ENCODE measurements around the gene RYR2. TPM values are rescaled to one million over a fixed set of nuclear protein-coding genes. Genes with fewer than 3 reads are reported as not detected.

Gene RYR2
- total RNA-seq (2022) (4.0 and 5.3 TPM in 2 replicates), Bru-seq, nascent RNA (percentile 48 among the genes with signal in this experiment), BruChase-seq, experiment 1, labeled RNA remaining after a 6-hour chase (percentile 42 among the genes with signal in this experiment), BruChase-seq, experiment 2, labeled RNA remaining after a 2-hour chase (percentile 47 among the genes with signal in this experiment)
- long read RNA-seq, partial matches to known transcripts, result 2 of 5 reads
- long read RNA-seq, other reads (novel, unspliced or antisense), result 3 of 5 reads

- Mint-ChIP-seq H3K27me3 (ENCODE audit: insufficient read depth, unreplicated experiment) (no peaks in the 10 kb centered on the region), H3K27ac (ENCODE audit: low read depth, unreplicated experiment) (no peak within 1 kb of the TSS), H3K9me3 (ENCODE audit: unreplicated experiment) (no peaks in the 10 kb centered on the region), H3K36me3 (ENCODE audit: insufficient read depth, unreplicated experiment) (no peaks in the 10 kb centered on the region), H3K4me1 (ENCODE audit: insufficient read depth, unreplicated experiment) (peaks cover 5% of the 10 kb centered on the region), H3K4me3 (ENCODE audit: unreplicated experiment) (no peak within 1 kb of the TSS)
- no TSS peak for BruUV-seq (replicated peaks)
- no peak for TF ChIP-seq CTCF (IDR thresholded peaks at IDR 0.05; ENCODE audit: unreplicated experiment)
- ChIA-PET POLR2A (no interaction called here), CTCF (interaction anchor here (0.5 kb wide), 1 partner anchor 1960 kb away, joined by 3 read pairs; no protein-coding TSS in a partner anchor)
- intact Hi-C loops (cut with micrococcal nuclease), result no loop called here
- no peak for DNase-seq (ENCODE audit: unreplicated experiment)
Observed at GRCh38 chr1:237041795-237042525, at the start of gene RYR2. TSS of gene RYR2 (plus strand) at chr1:237042184. CDS start at chr1:237042522, 338 bp downstream.

- no peak for TF ChIP-seq CTCF (IDR thresholded peaks at IDR 0.05; ENCODE audit: unreplicated experiment)
- Mint-ChIP-seq H3K4me3 (ENCODE audit: unreplicated experiment) (no peak overlapping the region), H3K4me1 (ENCODE audit: insufficient read depth, unreplicated experiment) (no peaks in the 10 kb centered on the region), H3K36me3 (ENCODE audit: insufficient read depth, unreplicated experiment) (no peaks in the 10 kb centered on the region), H3K9me3 (ENCODE audit: unreplicated experiment) (peaks cover 26% of the 10 kb centered on the region), H3K27ac (ENCODE audit: low read depth, unreplicated experiment) (no peak overlapping the region), H3K27me3 (ENCODE audit: insufficient read depth, unreplicated experiment) (no peaks in the 10 kb centered on the region)
- no peak for DNase-seq (ENCODE audit: unreplicated experiment)
- ChIA-PET POLR2A (no interaction called here), CTCF (interaction anchor here (0.7 to 1.3 kb wide), 2 partner anchors 166 to 395 kb away, joined by 3 read pairs; no protein-coding TSS in a partner anchor)
- intact Hi-C loops (cut with micrococcal nuclease), result no loop called here
- BruUV-seq (replicated peaks), result no TSS peak
Observed at GRCh38 chr1:236992449-236992848, 49.5 kb upstream of the RYR2 start.

GRCh38 chr1:236994450-236994849, 47.5 kb upstream of the RYR2 start:
- Mint-ChIP-seq H3K9me3 (ENCODE audit: unreplicated experiment) (peaks cover 20% of the 10 kb centered on the region), H3K27me3 (ENCODE audit: insufficient read depth, unreplicated experiment) (peaks cover 14% of the 10 kb centered on the region), H3K4me1 (ENCODE audit: insufficient read depth, unreplicated experiment) (no peaks in the 10 kb centered on the region), H3K27ac (ENCODE audit: low read depth, unreplicated experiment) (no peak overlapping the region), H3K4me3 (ENCODE audit: unreplicated experiment) (no peak overlapping the region), H3K36me3 (ENCODE audit: insufficient read depth, unreplicated experiment) (no peaks in the 10 kb centered on the region)
- intact Hi-C loops (cut with micrococcal nuclease), result no loop called here
- TF ChIP-seq CTCF (IDR thresholded peaks at IDR 0.05; ENCODE audit: unreplicated experiment), result no peak
- no peak for DNase-seq (ENCODE audit: unreplicated experiment)
- BruUV-seq (replicated peaks), result no TSS peak
- ChIA-PET POLR2A (interaction anchor here (1.4 kb wide), 1 partner anchor 8 kb away, joined by 4 read pairs; no protein-coding TSS in a partner anchor), CTCF (interaction anchor here (0.6 to 1.3 kb wide), 2 partner anchors 10 to 394 kb away, joined by 4 read pairs; no protein-coding TSS in a partner anchor)

- H3K9me3 Mint-ChIP-seq (ENCODE audit: unreplicated experiment), result no peaks in the 10 kb centered on the region
- peaks cover 35% of the 10 kb centered on the region for H3K27me3 Mint-ChIP-seq (ENCODE audit: insufficient read depth, unreplicated experiment)
- no peak for DNase-seq (ENCODE audit: unreplicated experiment)
- H3K36me3 Mint-ChIP-seq (ENCODE audit: insufficient read depth, unreplicated experiment), result no peaks in the 10 kb centered on the region
- no peaks in the 10 kb centered on the region for H3K4me1 Mint-ChIP-seq (ENCODE audit: insufficient read depth, unreplicated experiment)
- POLR2A ChIA-PET, result no interaction called here
- BruUV-seq (replicated peaks), result no TSS peak
- CTCF ChIA-PET, result interaction anchor here (0.6 to 2.1 kb wide), 4 partner anchors 15 to 390 kb away, joined by 3 to 9 read pairs (median 3); no protein-coding TSS in a partner anchor
- H3K27ac Mint-ChIP-seq (ENCODE audit: low read depth, unreplicated experiment), result no peak overlapping the region
- no peak overlapping the region for H3K4me3 Mint-ChIP-seq (ENCODE audit: unreplicated experiment)
- intact Hi-C loops (cut with micrococcal nuclease), result no loop called here
- TF ChIP-seq CTCF (IDR thresholded peaks at IDR 0.05; ENCODE audit: unreplicated experiment), result no peak
Observed at GRCh38 chr1:236997361-236997760, 44.6 kb upstream of the RYR2 start.

Measured in MCF 10A (cell line).